CD4-positive, alpha-beta T cell treated with Interleukin-4 for 1 hour (primary cell): ENCODE results near the gene TIMP3.
"Not testable (repeated sequence)": the region's sequence is repeated elsewhere in the genome, so short reads cannot be mapped to it uniquely, and the experiment has no call there.

Source experiments
- DNase-seq, 2 donors: peaks; one replicate each; pipeline ENCODE4 v3.0.0-alpha.2; 2020 to 2022

Gene TIMP3

GRCh38 chr22:32859743-32860142, 58.2 kb downstream of the TIMP3 start:
- DNase-seq, result no peak

- DNase-seq, result no peak
These were observed 59.8 kb downstream of the TIMP3 start for GRCh38 chr22:32861330-32861729.

GRCh38 chr22:32862083-32862482, 60.6 kb downstream of the TIMP3 start:
- no peak for DNase-seq

- no peak for DNase-seq
These were observed 61.6 kb downstream of the TIMP3 start for GRCh38 chr22:32862936-32863661.

GRCh38 chr22:32864041-32864440, 62.5 kb downstream of the TIMP3 start:
- DNase-seq, result no peak

- DNase-seq, result no peak
These were observed 63.1 kb downstream of the TIMP3 start for GRCh38 chr22:32864596-32864995.

GRCh38 chr22:32866953-32867352, 65.4 kb downstream of the TIMP3 start:
- DNase-seq, result no peak

GRCh38 chr22:32868946-32869345, 67.4 kb downstream of the TIMP3 start:
- DNase-seq, result no peak

GRCh38 chr22:32870474-32870873, 69.0 kb downstream of the TIMP3 start:
- DNase-seq, result no peak

- not testable (repeated sequence) for DNase-seq
These were observed 72.1 kb downstream of the TIMP3 start for GRCh38 chr22:32873604-32874003.

GRCh38 chr22:32874385-32874784, 72.9 kb downstream of the TIMP3 start:
- no peak for DNase-seq

- no peak for DNase-seq
These were observed 73.5 kb downstream of the TIMP3 start for GRCh38 chr22:32874976-32875375.

- no peak for DNase-seq
These were observed 75.0 kb downstream of the TIMP3 start for GRCh38 chr22:32876516-32876915.

- DNase-seq, result no peak
These were observed 75.7 kb downstream of the TIMP3 start for GRCh38 chr22:32877196-32877595.

- DNase-seq, result no peak
These were observed 78.0 kb downstream of the TIMP3 start for GRCh38 chr22:32879550-32879949.

- no peak for DNase-seq
These were observed 78.6 kb downstream of the TIMP3 start for GRCh38 chr22:32880061-32880460.

- no peak for DNase-seq
These were observed 79.0 kb downstream of the TIMP3 start for GRCh38 chr22:32880505-32880892.

- peak; percentile 2 to 16 for DNase-seq
These were observed 79.5 kb downstream of the TIMP3 start for GRCh38 chr22:32880893-32881596.

- DNase-seq, result no peak
These were observed 80.9 kb downstream of the TIMP3 start for GRCh38 chr22:32882360-32882755.

GRCh38 chr22:32882774-32883530, 81.4 kb downstream of the TIMP3 start:
- no peak for DNase-seq

GRCh38 chr22:32887324-32887980, 85.9 kb downstream of the TIMP3 start:
- no peak for DNase-seq

- no peak for DNase-seq
These were observed 87.5 kb downstream of the TIMP3 start for GRCh38 chr22:32888976-32889375.

- DNase-seq, result no peak
These were observed 95.4 kb downstream of the TIMP3 start for GRCh38 chr22:32896891-32897290.
